ENCODE measurements around the gene CNOT1.

DNA sequence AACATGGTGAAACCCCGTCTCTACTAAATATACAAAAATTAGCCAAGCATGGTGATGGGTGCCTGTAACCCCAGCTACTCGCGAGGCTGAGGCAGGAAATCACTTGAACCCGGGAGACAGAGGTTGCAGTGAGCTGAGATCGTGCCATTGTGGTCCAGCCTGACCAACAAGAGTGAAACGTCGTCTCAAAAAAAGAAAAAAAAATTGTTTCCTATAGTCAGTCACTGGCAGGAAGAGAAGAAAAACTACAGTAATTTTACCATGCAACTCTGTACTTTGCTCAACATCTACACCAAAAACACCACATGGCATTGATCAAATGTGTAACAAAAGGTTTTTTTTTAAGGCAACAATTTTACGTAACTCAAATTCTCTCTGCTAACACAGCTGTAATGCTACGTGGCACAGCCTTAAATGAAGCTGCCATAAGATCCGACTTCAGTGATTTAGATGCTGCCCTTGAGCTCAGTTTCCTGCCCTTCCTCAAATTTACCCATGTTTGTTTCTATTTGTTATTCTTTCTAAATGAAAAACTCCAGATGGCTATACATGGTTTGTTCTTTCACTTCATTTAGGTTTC, 40.2 kb downstream of the CNOT1 start:
- TF ChIP-seq CTCF (IDR thresholded peaks at IDR 0.05; ENCODE audit: insufficient read depth, low read length), result no peak
- TF ChIP-seq POLR2AphosphoS5 (IDR thresholded peaks at IDR 0.05; ENCODE audit: low read depth), result no peak
- TF ChIP-seq, protein P1, sequence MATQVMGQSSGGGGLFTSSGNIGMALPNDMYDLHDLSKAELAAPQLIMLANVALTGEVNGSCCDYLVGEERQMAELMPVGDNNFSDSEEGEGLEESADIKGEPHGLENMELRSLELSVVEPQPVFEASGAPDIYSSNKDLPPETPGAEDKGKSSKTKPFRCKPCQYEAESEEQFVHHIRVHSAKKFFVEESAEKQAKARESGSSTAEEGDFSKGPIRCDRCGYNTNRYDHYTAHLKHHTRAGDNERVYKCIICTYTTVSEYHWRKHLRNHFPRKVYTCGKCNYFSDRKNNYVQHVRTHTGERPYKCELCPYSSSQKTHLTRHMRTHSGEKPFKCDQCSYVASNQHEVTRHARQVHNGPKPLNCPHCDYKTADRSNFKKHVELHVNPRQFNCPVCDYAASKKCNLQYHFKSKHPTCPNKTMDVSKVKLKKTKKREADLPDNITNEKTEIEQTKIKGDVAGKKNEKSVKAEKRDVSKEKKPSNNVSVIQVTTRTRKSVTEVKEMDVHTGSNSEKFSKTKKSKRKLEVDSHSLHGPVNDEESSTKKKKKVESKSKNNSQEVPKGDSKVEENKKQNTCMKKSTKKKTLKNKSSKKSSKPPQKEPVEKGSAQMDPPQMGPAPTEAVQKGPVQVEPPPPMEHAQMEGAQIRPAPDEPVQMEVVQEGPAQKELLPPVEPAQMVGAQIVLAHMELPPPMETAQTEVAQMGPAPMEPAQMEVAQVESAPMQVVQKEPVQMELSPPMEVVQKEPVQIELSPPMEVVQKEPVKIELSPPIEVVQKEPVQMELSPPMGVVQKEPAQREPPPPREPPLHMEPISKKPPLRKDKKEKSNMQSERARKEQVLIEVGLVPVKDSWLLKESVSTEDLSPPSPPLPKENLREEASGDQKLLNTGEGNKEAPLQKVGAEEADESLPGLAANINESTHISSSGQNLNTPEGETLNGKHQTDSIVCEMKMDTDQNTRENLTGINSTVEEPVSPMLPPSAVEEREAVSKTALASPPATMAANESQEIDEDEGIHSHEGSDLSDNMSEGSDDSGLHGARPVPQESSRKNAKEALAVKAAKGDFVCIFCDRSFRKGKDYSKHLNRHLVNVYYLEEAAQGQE (IDR thresholded peaks at IDR 0.05; ENCODE audit: insufficient replicate concordance, low read depth), result no peak
- no peak for TF ChIP-seq GABPA (IDR thresholded peaks at IDR 0.05; ENCODE audit: low read depth)
- no peak for TF ChIP-seq SPI1 (IDR thresholded peaks at IDR 0.05; ENCODE audit: borderline replicate concordance, low read depth)
